Activated CD8-positive, alpha-beta T cell treated with anti-CD3 and anti-CD28 coated beads for 36 hours (primary cell): Measurements from ENCODE around the gene ATP8B3. TPM values are rescaled to one million over a fixed set of nuclear protein-coding genes. Genes with fewer than 3 reads are reported as not detected.
"Not testable (repeated sequence)": the region's sequence is repeated elsewhere in the genome, so short reads cannot be mapped to it uniquely, and the experiment has no call there.

Experiments
- ATAC-seq: fragments of 200-7000 bp; cut with Tn5 transposase; one replicate; pipeline ENCODE4 v1.10.0; 2021; ENCODE audit warnings: mild to moderate bottlenecking, moderate library complexity
- CTCF ChIA-PET: fragments of 350-600 bp; sonication (Branson Sonifier 250); formaldehyde crosslinking; loops from one replicate; lab custom pipeline; 2021; ENCODE audit warnings: antibody characterized with exemption; lab: Charles Lee
- POLR2A ChIA-PET: fragments of 350-600 bp; sonication (Branson Sonifier 250); formaldehyde crosslinking; loops from one replicate; lab custom pipeline; 2021; ENCODE audit warnings: antibody characterized with exemption; lab: Charles Lee
- DNase-seq: peaks from one replicate; pipeline ENCODE4 v3.0.0-alpha.2; 2020
- H3K27ac Mint-ChIP-seq: one replicate; pipeline ENCODE4 v1.8.0; 2021; ENCODE audit warnings: mild to moderate bottlenecking, mixed read lengths
- H3K27me3 Mint-ChIP-seq: one replicate; pipeline ENCODE4 v1.8.0; 2021; ENCODE audit warnings: mixed read lengths
- H3K36me3 Mint-ChIP-seq: one replicate; pipeline ENCODE4 v1.8.0; 2021; ENCODE audit warnings: low read depth, mixed read lengths
- H3K4me1 Mint-ChIP-seq: one replicate; pipeline ENCODE4 v1.8.0; 2021; ENCODE audit warnings: low read depth, mixed read lengths
- H3K4me3 Mint-ChIP-seq: one replicate; pipeline ENCODE4 v1.8.0; 2021; ENCODE audit warnings: mild to moderate bottlenecking, moderate library complexity, mixed read lengths
- H3K9me3 Mint-ChIP-seq: one replicate; pipeline ENCODE4 v1.8.0; 2021; ENCODE audit warnings: mixed read lengths
- CTCF ChIP-seq: fragments of 200-600 bp; IDR thresholded peaks from one replicate; pipeline ENCODE4 v1.8.0; 2022; ENCODE audit warnings: antibody characterized with exemption, mild to moderate bottlenecking
- intact Hi-C: fragments of 100-400 bp; cut with micrococcal nuclease; formaldehyde crosslinking; loops from one replicate; pipeline ENCODE4 v1.10.0; 2022
- total RNA-seq, 2 experiments: library from RNA; stranded (reverse); gene quantifications; one replicate each; pipeline ENCODE4 v1.2.3, GENCODE V29; 2021

The ATP8B3 gene
- total RNA-seq, 2 experiments from 2014 or later = 5.8 to 8.2 TPM

DNA sequence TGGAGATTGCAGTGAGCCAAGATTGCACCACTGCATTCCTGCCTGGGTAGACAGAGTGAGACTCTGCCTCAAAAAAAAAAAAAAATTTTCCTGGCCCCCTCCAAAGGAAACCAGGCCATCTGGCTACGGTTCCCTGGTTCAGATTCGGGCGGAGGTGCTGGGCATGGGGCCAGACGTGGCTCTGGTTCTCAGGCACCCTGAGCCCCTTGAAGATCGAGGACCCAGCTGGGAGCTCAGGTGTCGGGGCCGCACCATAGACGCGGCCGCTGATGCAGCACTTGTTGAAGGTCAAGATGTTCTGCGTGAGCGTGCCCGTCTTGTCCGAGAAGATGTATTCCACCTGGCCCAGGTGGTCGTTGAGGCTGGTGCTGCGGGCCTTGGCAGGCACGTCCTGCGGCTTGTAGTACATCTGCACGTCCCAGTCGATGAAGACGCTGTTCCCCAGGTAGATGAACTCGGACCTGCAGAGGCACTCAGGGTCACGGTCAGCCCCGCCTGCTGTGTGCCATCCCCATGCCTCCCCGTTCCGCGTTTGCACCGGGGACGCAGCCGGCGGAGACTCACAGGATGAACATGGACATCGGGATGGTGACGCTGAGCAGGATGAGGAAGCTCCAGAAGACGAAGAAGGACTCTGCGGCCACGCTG is 12.3 kb downstream of the ATP8B3 start:
- Mint-ChIP-seq H3K4me3 (no peak overlapping the region), H3K27ac (no peak overlapping the region), H3K36me3 (no peaks in the 10 kb centered on the region), H3K27me3 (peaks cover 4% of the 10 kb centered on the region), H3K4me1 (peaks cover 3% of the 10 kb centered on the region), H3K9me3 (no peaks in the 10 kb centered on the region)
- no peak for TF ChIP-seq CTCF
- ATAC-seq = no peak
- CTCF ChIA-PET = interaction anchor here (1.0 kb wide), 1 partner anchor 29 kb away, joined by 3 read pairs; no protein-coding TSS in a partner anchor
- DNase-seq = no peak
- intact Hi-C loops = no loop called here
- POLR2A ChIA-PET = no interaction called here

GRCh38 chr19:1797313-1797712 is 14.8 kb downstream of the ATP8B3 start:
- ATAC-seq, H3K27me3 Mint-ChIP-seq, POLR2A ChIA-PET, H3K36me3 Mint-ChIP-seq, H3K27ac Mint-ChIP-seq, DNase-seq, intact Hi-C loops, H3K9me3 Mint-ChIP-seq, H3K4me1 Mint-ChIP-seq, H3K4me3 Mint-ChIP-seq: not testable (repeated sequence)
- CTCF ChIA-PET = interaction anchor here (1.1 to 5.9 kb wide), 5 partner anchors 9 to 251 kb away, joined by 3 to 40 read pairs (median 6); no protein-coding TSS in a partner anchor

DNA sequence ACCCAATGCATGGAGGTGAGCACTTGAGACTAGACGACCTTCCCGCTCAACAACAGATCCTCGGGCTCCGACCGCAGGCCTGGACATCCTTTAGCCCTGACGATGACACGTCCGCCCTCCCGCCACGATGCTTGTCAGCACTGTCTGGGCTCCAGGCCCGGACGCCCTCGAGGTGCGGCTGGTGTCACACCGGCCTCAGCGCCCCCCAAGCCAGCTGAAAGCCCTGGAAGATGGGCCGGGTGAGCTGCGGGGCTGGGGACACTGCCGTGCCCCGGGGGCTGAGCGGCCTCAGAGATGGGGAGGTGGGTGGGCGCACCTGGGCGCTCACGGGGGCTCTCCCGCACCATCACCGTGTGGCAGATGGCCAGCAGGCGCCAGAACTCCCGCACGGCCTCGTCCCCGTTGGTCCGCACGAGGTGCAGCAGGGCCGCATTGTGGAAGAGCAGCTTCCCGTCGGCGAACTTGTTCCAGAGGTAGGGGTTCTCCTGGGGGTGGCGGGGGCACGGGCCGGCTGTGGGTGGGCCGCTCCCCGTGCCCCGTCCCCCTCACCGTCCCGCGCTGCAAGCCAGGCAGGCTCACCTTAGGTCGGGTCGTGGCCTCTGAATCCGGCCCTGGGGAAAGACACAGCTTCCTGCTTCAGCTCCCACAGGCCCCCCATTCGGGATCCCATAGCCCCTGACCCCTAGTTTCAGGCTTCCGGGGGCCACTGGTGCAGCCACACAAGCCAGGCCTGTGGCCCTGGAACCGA is 15.5 kb downstream of the ATP8B3 start:
- no peak for TF ChIP-seq CTCF
- ChIA-PET POLR2A (no interaction called here), CTCF (interaction anchor here (0.5 to 5.9 kb wide), 10 partner anchors 9 to 250 kb away, joined by 3 to 40 read pairs (median 8); no protein-coding TSS in a partner anchor)
- peaks cover 4% of the 10 kb centered on the region for H3K27me3 Mint-ChIP-seq
- no peaks in the 10 kb centered on the region for H3K36me3 Mint-ChIP-seq
- H3K4me1 Mint-ChIP-seq = peaks cover 8% of the 10 kb centered on the region
- no peaks in the 10 kb centered on the region for H3K9me3 Mint-ChIP-seq
- intact Hi-C loops = no loop called here
- no peak for DNase-seq
- ATAC-seq = no peak
- H3K27ac Mint-ChIP-seq = no peak overlapping the region
- H3K4me3 Mint-ChIP-seq = no peak overlapping the region

- Mint-ChIP-seq H3K27me3 (peaks cover 6% of the 10 kb centered on the region), H3K27ac (no peak overlapping the region), H3K4me1 (peaks cover 8% of the 10 kb centered on the region), H3K4me3 (no peak overlapping the region), H3K9me3 (no peaks in the 10 kb centered on the region), H3K36me3 (no peaks in the 10 kb centered on the region)
- ATAC-seq = peak; percentile 34
- peak; percentile 43 for DNase-seq
- intact Hi-C loops = no loop called here
- CTCF ChIA-PET = interaction anchor here (1.0 to 5.9 kb wide), 11 partner anchors 12 to 253 kb away, joined by 3 to 40 read pairs (median 7); no protein-coding TSS in a partner anchor
- TF ChIP-seq CTCF = no peak
- POLR2A ChIA-PET = interaction anchor here (1.0 kb wide), 1 partner anchor 11 kb away, joined by 3 read pairs; no protein-coding TSS in a partner anchor
These were observed 17.5 kb downstream of the ATP8B3 start for GRCh38 chr19:1794424-1795172.

- ATAC-seq (no peak), DNase-seq (no peak)
- intact Hi-C loops = no loop called here
- TF ChIP-seq CTCF = no peak
- Mint-ChIP-seq H3K27ac (no peak overlapping the region), H3K4me1 (peaks cover 8% of the 10 kb centered on the region), H3K36me3 (no peaks in the 10 kb centered on the region), H3K27me3 (peaks cover 14% of the 10 kb centered on the region), H3K4me3 (no peak overlapping the region), H3K9me3 (no peaks in the 10 kb centered on the region)
- ChIA-PET CTCF (interaction anchor here (0.6 to 5.9 kb wide), 2 partner anchors 10 to 34 kb away, joined by 3 to 40 read pairs; no protein-coding TSS in a partner anchor), POLR2A (interaction anchor here (0.6 to 0.7 kb wide), 2 partner anchors 10 to 33 kb away, joined by 4 read pairs; no protein-coding TSS in a partner anchor)
These were observed 20.2 kb downstream of the ATP8B3 start for GRCh38 chr19:1791879-1792278.
